Suprapubic skin (tissue), 4 donors: ENCODE measurements around the gene CYP2E1. TPM values are rescaled to one million over a fixed set of nuclear protein-coding genes. Genes with fewer than 3 reads are reported as not detected.

Experiments
- DNase-seq, 2 donors: peaks; one replicate each; pipeline ENCODE4 v3.0.0-alpha.2; 2019; ENCODE audit warnings: low spot score in 2 of 2
- H3K27ac ChIP-seq: fragments of 200-600 bp; sonication (generic); one replicate; pipeline ENCODE4 v1.5.1; 2019
- H3K27me3 ChIP-seq: fragments of 200-600 bp; sonication (generic); one replicate; pipeline ENCODE4 v1.5.1; 2019
- H3K36me3 ChIP-seq: fragments of 200-600 bp; sonication (generic); one replicate; pipeline ENCODE4 v1.5.1; 2019
- H3K4me1 ChIP-seq: fragments of 200-600 bp; sonication (generic); one replicate; pipeline ENCODE4 v1.5.1; 2019
- H3K4me3 ChIP-seq: fragments of 200-600 bp; sonication (generic); one replicate; pipeline ENCODE4 v1.5.1; 2019; ENCODE audit warnings: mild to moderate bottlenecking
- H3K9me3 ChIP-seq: fragments of 200-600 bp; sonication (generic); one replicate; pipeline ENCODE4 v1.5.1; 2019
- EP300 ChIP-seq: sonication (generic); formaldehyde crosslinking; IDR thresholded peaks from one replicate; pipeline ENCODE4 v1.6.1; 2017; ENCODE audit warnings: antibody characterized with exemption
- POLR2A ChIP-seq, 2 donors: fragments of 450-650 bp; IDR thresholded peaks; one replicate each; pipeline ENCODE4 v1.6.1; 2017; ENCODE audit warnings: antibody characterized with exemption in 2 of 2, mild to moderate bottlenecking in 2 of 2, moderate library complexity in 2 of 2
- POLR2AphosphoS5 ChIP-seq, 3 donors: sonication (generic); formaldehyde crosslinking; IDR thresholded peaks; one replicate each; pipeline ENCODE4 v1.6.1; 2017; ENCODE audit warnings: antibody characterized with exemption in 3 of 3
- WGBS: methylation state at CpG from one replicate; pipeline ENCODE4 v1.1.5; 2018; 5-methylcytosine and 5-hydroxymethylcytosine counted together
- total RNA-seq, 4 donors: library from RNA; depleted of rRNA; stranded (reverse); fragments of >200 nt; gene quantifications; one replicate each; pipeline ENCODE4 v1.1.0, GENCODE V29; 2016
- TF ChIP-seq, protein P1 (sequence below), 2 donors: fragments of 200-600 bp in 1 of 2; fragments of 450-650 bp in 1 of 2; sonication (generic) in 1 of 2; IDR thresholded peaks; one replicate each; pipeline ENCODE4 v1.5.1; 2016 to 2019; ENCODE audit warnings: antibody characterized with exemption in 2 of 2, mild to moderate bottlenecking in 1 of 2, moderate library complexity in 1 of 2

Gene CYP2E1
- 10 to 100 TPM in 3 of 4 donors, 1 to 10 TPM in 1; 4.5 to 28.0 (median 19.3) TPM for total RNA-seq

DNA sequence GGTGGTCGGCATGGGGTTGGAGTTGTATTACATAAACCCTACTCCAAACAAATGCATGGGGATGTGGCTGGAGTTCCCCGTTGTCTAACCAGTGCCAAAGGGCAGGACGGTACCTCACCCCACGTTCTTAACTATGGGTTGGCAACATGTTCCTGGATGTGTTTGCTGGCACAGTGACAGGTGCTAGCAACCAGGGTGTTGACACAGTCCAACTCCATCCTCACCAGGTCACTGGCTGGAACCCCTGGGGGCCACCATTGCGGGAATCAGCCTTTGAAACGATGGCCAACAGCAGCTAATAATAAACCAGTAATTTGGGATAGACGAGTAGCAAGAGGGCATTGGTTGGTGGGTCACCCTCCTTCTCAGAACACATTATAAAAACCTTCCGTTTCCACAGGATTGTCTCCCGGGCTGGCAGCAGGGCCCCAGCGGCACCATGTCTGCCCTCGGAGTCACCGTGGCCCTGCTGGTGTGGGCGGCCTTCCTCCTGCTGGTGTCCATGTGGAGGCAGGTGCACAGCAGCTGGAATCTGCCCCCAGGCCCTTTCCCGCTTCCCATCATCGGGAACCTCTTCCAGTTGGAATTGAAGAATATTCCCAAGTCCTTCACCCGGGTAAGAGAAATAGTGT, at the start of gene CYP2E1:
Gene CYP2E1 (plus strand): TSS at position 407 of the 632 bp plus-strand sequence. CDS start 33 bp downstream, at position 440.
- Histone ChIP-seq H3K9me3 (no peaks in the 10 kb centered on the region), H3K4me1 (peaks cover 28% of the 10 kb centered on the region), H3K4me3 (peak within 1 kb of the TSS; percentile 40), H3K27me3 (peaks cover 32% of the 10 kb centered on the region), H3K36me3 (no peaks in the 10 kb centered on the region), H3K27ac (peak within 1 kb of the TSS; percentile 43)
- TF ChIP-seq EP300 (no peak), POLR2AphosphoS5 (IDR thresholded peaks at IDR 0.05) (no peak), POLR2A (IDR thresholded peaks at IDR 0.05) (no peak)
- TF ChIP-seq, protein P1, sequence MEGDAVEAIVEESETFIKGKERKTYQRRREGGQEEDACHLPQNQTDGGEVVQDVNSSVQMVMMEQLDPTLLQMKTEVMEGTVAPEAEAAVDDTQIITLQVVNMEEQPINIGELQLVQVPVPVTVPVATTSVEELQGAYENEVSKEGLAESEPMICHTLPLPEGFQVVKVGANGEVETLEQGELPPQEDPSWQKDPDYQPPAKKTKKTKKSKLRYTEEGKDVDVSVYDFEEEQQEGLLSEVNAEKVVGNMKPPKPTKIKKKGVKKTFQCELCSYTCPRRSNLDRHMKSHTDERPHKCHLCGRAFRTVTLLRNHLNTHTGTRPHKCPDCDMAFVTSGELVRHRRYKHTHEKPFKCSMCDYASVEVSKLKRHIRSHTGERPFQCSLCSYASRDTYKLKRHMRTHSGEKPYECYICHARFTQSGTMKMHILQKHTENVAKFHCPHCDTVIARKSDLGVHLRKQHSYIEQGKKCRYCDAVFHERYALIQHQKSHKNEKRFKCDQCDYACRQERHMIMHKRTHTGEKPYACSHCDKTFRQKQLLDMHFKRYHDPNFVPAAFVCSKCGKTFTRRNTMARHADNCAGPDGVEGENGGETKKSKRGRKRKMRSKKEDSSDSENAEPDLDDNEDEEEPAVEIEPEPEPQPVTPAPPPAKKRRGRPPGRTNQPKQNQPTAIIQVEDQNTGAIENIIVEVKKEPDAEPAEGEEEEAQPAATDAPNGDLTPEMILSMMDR (IDR thresholded peaks at IDR 0.05), result no peak
- WGBS, result 66% methylated on average over 14 of the region's 16 CpGs
- no peak for DNase-seq

- peaks cover 24% of the 10 kb centered on the region for H3K9me3 ChIP-seq
- no peak for TF ChIP-seq POLR2AphosphoS5 (IDR thresholded peaks at IDR 0.05)
- no peak for TF ChIP-seq POLR2A (IDR thresholded peaks at IDR 0.05)
- TF ChIP-seq, protein P1 (IDR thresholded peaks at IDR 0.05), result no peak
- no peak for TF ChIP-seq EP300
These were observed 46.0 kb upstream of the CYP2E1 start for GRCh38 chr10:133481086-133481643.

DNA sequence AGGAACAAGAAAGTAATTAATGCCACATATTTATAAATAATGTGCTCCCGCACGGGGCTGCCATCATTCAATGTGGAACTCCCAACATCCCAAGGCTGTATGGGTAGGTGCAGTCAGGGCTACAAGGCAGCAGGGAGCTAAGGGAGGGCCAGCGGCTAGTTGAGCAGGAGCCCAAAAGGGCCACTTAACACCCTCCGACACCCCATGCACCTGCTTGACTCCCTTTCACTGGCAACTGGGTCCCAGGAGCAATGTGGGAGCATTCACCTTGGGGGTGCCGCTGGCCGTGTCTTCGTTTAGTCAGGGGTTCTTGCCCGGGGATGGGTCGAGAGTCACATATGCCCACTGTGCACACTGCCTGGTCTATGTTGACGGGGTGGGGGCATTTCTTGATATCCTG, 45.5 kb upstream of the CYP2E1 start:
- Histone ChIP-seq H3K36me3 (no peaks in the 10 kb centered on the region), H3K4me3 (no peak overlapping the region), H3K27ac (no peak overlapping the region), H3K4me1 (no peaks in the 10 kb centered on the region), H3K27me3 (no peaks in the 10 kb centered on the region), H3K9me3 (peaks cover 29% of the 10 kb centered on the region)
- TF ChIP-seq, protein P1 (IDR thresholded peaks at IDR 0.05), result no peak
- TF ChIP-seq EP300, result no peak
- no peak for TF ChIP-seq POLR2AphosphoS5 (IDR thresholded peaks at IDR 0.05)
- no peak for TF ChIP-seq POLR2A (IDR thresholded peaks at IDR 0.05)
- WGBS, result 86% methylated on average over 10 of the region's 10 CpGs
- DNase-seq, result no peak

More at GRCh38 chr10:133481086-133481643, 46.0 kb upstream of the CYP2E1 start:
- 88% methylated on average over 8 of the region's 12 CpGs for WGBS
- Histone ChIP-seq H3K4me3 (no peak overlapping the region), H3K4me1 (no peaks in the 10 kb centered on the region), H3K27ac (no peak overlapping the region), H3K36me3 (no peaks in the 10 kb centered on the region), H3K27me3 (no peaks in the 10 kb centered on the region)
- DNase-seq, result no peak

GRCh38 chr10:133484818-133485217, 42.3 kb upstream of the CYP2E1 start:
- Histone ChIP-seq H3K27ac (no peak overlapping the region), H3K4me1 (no peaks in the 10 kb centered on the region), H3K27me3 (no peaks in the 10 kb centered on the region), H3K9me3 (peaks cover 35% of the 10 kb centered on the region), H3K36me3 (no peaks in the 10 kb centered on the region), H3K4me3 (no peak overlapping the region)
- DNase-seq, result no peak
- TF ChIP-seq EP300, result no peak
- TF ChIP-seq POLR2A (IDR thresholded peaks at IDR 0.05), result no peak
- TF ChIP-seq, protein P1 (IDR thresholded peaks at IDR 0.05), result no peak
- no peak for TF ChIP-seq POLR2AphosphoS5 (IDR thresholded peaks at IDR 0.05)

DNA sequence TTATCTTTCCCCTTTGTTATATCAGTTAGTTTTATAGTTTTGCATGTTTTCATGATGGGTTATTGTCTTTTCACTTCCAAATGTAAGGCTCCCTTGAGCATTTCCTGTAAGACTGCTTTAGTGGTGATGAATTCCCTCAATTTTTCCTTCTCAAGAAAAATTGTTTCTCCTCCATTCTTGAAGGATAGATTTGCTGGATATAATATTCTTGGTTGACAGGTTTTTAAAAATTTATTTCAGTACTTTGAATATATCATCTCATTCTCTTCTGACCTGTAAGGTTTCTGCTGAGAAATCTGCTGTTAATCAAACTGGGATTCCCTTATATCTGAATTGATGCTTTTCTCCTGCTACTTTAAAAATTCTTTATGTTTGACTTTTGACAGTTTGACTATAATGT, 40.1 kb upstream of the CYP2E1 start:
- H3K9me3 ChIP-seq, result peaks cover 35% of the 10 kb centered on the region
- H3K27ac ChIP-seq, result no peak overlapping the region
- no peaks in the 10 kb centered on the region for H3K27me3 ChIP-seq
- no peaks in the 10 kb centered on the region for H3K4me1 ChIP-seq
- TF ChIP-seq EP300, result no peak
- TF ChIP-seq, protein P1 (IDR thresholded peaks at IDR 0.05), result no peak
- no peak for TF ChIP-seq POLR2A (IDR thresholded peaks at IDR 0.05)
- no peak for TF ChIP-seq POLR2AphosphoS5 (IDR thresholded peaks at IDR 0.05)
- no peak for DNase-seq
- no peaks in the 10 kb centered on the region for H3K36me3 ChIP-seq
- H3K4me3 ChIP-seq, result no peak overlapping the region
